Peyer's patch (tissue), 4 donors: ENCODE measurements around the gene OPRD1. TPM values are rescaled to one million over a fixed set of nuclear protein-coding genes. Genes with fewer than 3 reads are reported as not detected.
"Not testable (repeated sequence)": the region's sequence is repeated elsewhere in the genome, so short reads cannot be mapped to it uniquely, and the experiment has no call there.

ENCODE experiments used
- DNase-seq, 3 donors: peaks; one replicate each; pipeline ENCODE4 v3.0.0-alpha.2; 2017 to 2019
- H3K27ac ChIP-seq, 4 donors: fragments of 200-600 bp; sonication (generic); one replicate each; pipeline ENCODE4 v1.5.1; 2016 to 2019
- H3K27me3 ChIP-seq, 2 donors: fragments of 200-600 bp; sonication (generic); one replicate each; pipeline ENCODE4 v1.5.1; 2019
- H3K36me3 ChIP-seq, 3 donors: fragments of 200-600 bp; sonication (generic); one replicate each; pipeline ENCODE4 v1.5.1; 2016 to 2019
- H3K4me1 ChIP-seq, 4 donors: fragments of 200-600 bp; sonication (generic); one replicate each; pipeline ENCODE4 v1.5.1; 2016 to 2019
- H3K4me3 ChIP-seq, 4 donors: fragments of 200-600 bp; sonication (generic); 1 replicate in 3 of 4; 2 replicates in 1 of 4; pipeline ENCODE4 v1.5.1; 2016 to 2019; ENCODE audit warnings: mild to moderate bottlenecking in 1 of 4
- H3K9me3 ChIP-seq, 4 donors: fragments of 200-600 bp; sonication (generic); one replicate each; pipeline ENCODE4 v1.5.1; 2016 to 2019; ENCODE audit warnings: mild to moderate bottlenecking in 1 of 4
- CTCF ChIP-seq, 6 experiments: fragments of 450-650 bp in 4 of 6; fragments of 200-600 bp in 2 of 6; sonication (generic) in 1 of 6; IDR thresholded peaks; one replicate each; pipeline ENCODE4 v1.5.1; 2017 to 2019; ENCODE audit warnings: antibody characterized with exemption in 6 of 6, mild to moderate bottlenecking in 3 of 6, moderate library complexity in 1 of 6
- POLR2A ChIP-seq, 2 donors: fragments of 450-650 bp; IDR thresholded peaks; one replicate each; pipeline ENCODE4 v1.5.1; 2017; ENCODE audit warnings: antibody characterized with exemption in 2 of 2, mild to moderate bottlenecking in 2 of 2, moderate library complexity in 2 of 2
- total RNA-seq, 4 donors: library from RNA; depleted of rRNA; stranded (reverse); fragments of >200 nt; gene quantifications; one replicate each; pipeline ENCODE4 v1.1.0, GENCODE V29; 2016

Gene OPRD1
- total RNA-seq, 4 donors from 2014 or later: 0.18 TPM; not detected in 3

- no peak overlapping the region for H3K27ac ChIP-seq
- H3K27me3 ChIP-seq: no peaks in the 10 kb centered on the region
- TF ChIP-seq POLR2A (IDR thresholded peaks at IDR 0.05): no peak
- TF ChIP-seq CTCF (IDR thresholded peaks at IDR 0.05): no peak
- H3K36me3 ChIP-seq: no peaks in the 10 kb centered on the region
- no peaks in the 10 kb centered on the region for H3K9me3 ChIP-seq
- no peak for DNase-seq
- H3K4me3 ChIP-seq: no peak overlapping the region
- no peaks in the 10 kb centered on the region for H3K4me1 ChIP-seq
These were observed 28.6 kb upstream of the OPRD1 start for GRCh38 chr1:28783363-28783762.

- Histone ChIP-seq H3K36me3 (no peaks in the 10 kb centered on the region), H3K27ac (no peak overlapping the region), H3K27me3 (no peaks in the 10 kb centered on the region), H3K4me1 (no peaks in the 10 kb centered on the region), H3K9me3 (no peaks in the 10 kb centered on the region), H3K4me3 (no peak overlapping the region)
- DNase-seq: no peak
- TF ChIP-seq POLR2A (IDR thresholded peaks at IDR 0.05) (no peak), CTCF (IDR thresholded peaks at IDR 0.05) (no peak)
These were observed 22.6 kb upstream of the OPRD1 start for GRCh38 chr1:28789412-28789811.

GRCh38 chr1:28789816-28790215 is 22.2 kb upstream of the OPRD1 start:
- H3K4me3 ChIP-seq: no peak overlapping the region
- TF ChIP-seq CTCF (IDR thresholded peaks at IDR 0.05) (no peak), POLR2A (IDR thresholded peaks at IDR 0.05) (no peak)
- H3K36me3 ChIP-seq: no peaks in the 10 kb centered on the region
- DNase-seq: no peak
- H3K9me3 ChIP-seq: no peaks in the 10 kb centered on the region
- H3K27me3 ChIP-seq: no peaks in the 10 kb centered on the region
- no peaks in the 10 kb centered on the region for H3K4me1 ChIP-seq
- no peak overlapping the region for H3K27ac ChIP-seq

- no peaks in the 10 kb centered on the region for H3K9me3 ChIP-seq
- no peak for TF ChIP-seq POLR2A (IDR thresholded peaks at IDR 0.05)
- no peak for TF ChIP-seq CTCF (IDR thresholded peaks at IDR 0.05)
- H3K36me3 ChIP-seq: no peaks in the 10 kb centered on the region
- H3K27me3 ChIP-seq: no peaks in the 10 kb centered on the region
- H3K4me3 ChIP-seq: no peak overlapping the region
- H3K27ac ChIP-seq: no peak overlapping the region
- no peak for DNase-seq
- H3K4me1 ChIP-seq: no peaks in the 10 kb centered on the region
These were observed 21.5 kb upstream of the OPRD1 start for GRCh38 chr1:28790377-28791035.

- not testable (repeated sequence) for H3K4me3 ChIP-seq, H3K27me3 ChIP-seq, H3K9me3 ChIP-seq, H3K27ac ChIP-seq, H3K36me3 ChIP-seq, H3K4me1 ChIP-seq, DNase-seq
These were observed 20.0 kb upstream of the OPRD1 start for GRCh38 chr1:28791929-28792328.

GRCh38 chr1:28792644-28793121 is 19.3 kb upstream of the OPRD1 start:
- TF ChIP-seq POLR2A (IDR thresholded peaks at IDR 0.05) (no peak), CTCF (IDR thresholded peaks at IDR 0.05) (no peak)
- no peak overlapping the region for H3K27ac ChIP-seq
- no peak for DNase-seq
- no peaks in the 10 kb centered on the region for H3K9me3 ChIP-seq
- H3K27me3 ChIP-seq: no peaks in the 10 kb centered on the region
- H3K4me1 ChIP-seq: no peaks in the 10 kb centered on the region
- H3K4me3 ChIP-seq: no peak overlapping the region
- H3K36me3 ChIP-seq: no peaks in the 10 kb centered on the region

- not testable (repeated sequence) for H3K4me1 ChIP-seq, H3K27ac ChIP-seq, H3K36me3 ChIP-seq, H3K9me3 ChIP-seq, H3K4me3 ChIP-seq, DNase-seq, H3K27me3 ChIP-seq
These were observed 17.4 kb upstream of the OPRD1 start for GRCh38 chr1:28794582-28794981.
